WTC11 (cell line): ENCODE results near the gene ZNF564.

Experiments
- FOXK1 ChIP-seq: sonication (generic); formaldehyde crosslinking; IDR thresholded peaks from 2 replicates; pipeline ENCODE4 v1.8.0; 2022; ENCODE audit warnings: mild to moderate bottlenecking, moderate library complexity, missing genetic modification reagents
- SMAD4 ChIP-seq: sonication (generic); formaldehyde crosslinking; IDR thresholded peaks from 2 replicates; pipeline ENCODE4 v1.8.0; 2022; ENCODE audit warnings: mild to moderate bottlenecking, missing genetic modification reagents
- TCF7 ChIP-seq: sonication (generic); formaldehyde crosslinking; IDR thresholded peaks from 2 replicates; pipeline ENCODE4 v1.8.0; 2022; ENCODE audit warnings: mild to moderate bottlenecking, low read depth, missing genetic modification reagents, moderate library complexity
- ZNF396 ChIP-seq: fragments of 250-450 bp; sonication (Bioruptor Pico); IDR thresholded peaks from 2 replicates; pipeline ENCODE4 v1.8.0; 2021; ENCODE audit warnings: mild to moderate bottlenecking, moderate library complexity, borderline replicate concordance
- TF ChIP-seq, protein P1 (sequence below): fragments of 200-600 bp; IDR thresholded peaks from 2 replicates; pipeline ENCODE4 v1.8.0; 2022; ENCODE audit warnings: antibody characterized with exemption
- TF ChIP-seq, protein P2 (sequence below): fragments of 250-450 bp; sonication (Bioruptor Pico); IDR thresholded peaks from 2 replicates; pipeline ENCODE4 v1.9.0; 2021; ENCODE audit warnings: mild to moderate bottlenecking, borderline replicate concordance
- TF ChIP-seq, protein P3 (sequence below): sonication (generic); formaldehyde crosslinking; IDR thresholded peaks from 2 replicates; pipeline ENCODE4 v1.8.1; 2022; ENCODE audit warnings: mild to moderate bottlenecking, moderate library complexity, missing genetic modification reagents
- TF ChIP-seq, protein P4 (sequence below): sonication (generic); formaldehyde crosslinking; IDR thresholded peaks from 2 replicates; pipeline ENCODE4 v1.8.0; 2022; ENCODE audit warnings: mild to moderate bottlenecking, missing genetic modification reagents
- TF ChIP-seq, protein P5 (sequence below): sonication (generic); formaldehyde crosslinking; IDR thresholded peaks from 2 replicates; pipeline ENCODE4 v1.8.1; 2023; ENCODE audit warnings: mild to moderate bottlenecking, missing genetic modification reagents, moderate library complexity
- TF ChIP-seq, protein P6 (sequence below): fragments of 250-450 bp; sonication (Bioruptor Pico); IDR thresholded peaks from 2 replicates; pipeline ENCODE4 v2.1.2; 2022; ENCODE audit warnings: mild to moderate bottlenecking, moderate library complexity
- TF ChIP-seq, protein P7 (sequence below): sonication (generic); formaldehyde crosslinking; IDR thresholded peaks from 2 replicates; pipeline ENCODE4 v1.8.1; 2022; ENCODE audit warnings: mild to moderate bottlenecking, missing genetic modification reagents, moderate library complexity, borderline replicate concordance

DNA sequence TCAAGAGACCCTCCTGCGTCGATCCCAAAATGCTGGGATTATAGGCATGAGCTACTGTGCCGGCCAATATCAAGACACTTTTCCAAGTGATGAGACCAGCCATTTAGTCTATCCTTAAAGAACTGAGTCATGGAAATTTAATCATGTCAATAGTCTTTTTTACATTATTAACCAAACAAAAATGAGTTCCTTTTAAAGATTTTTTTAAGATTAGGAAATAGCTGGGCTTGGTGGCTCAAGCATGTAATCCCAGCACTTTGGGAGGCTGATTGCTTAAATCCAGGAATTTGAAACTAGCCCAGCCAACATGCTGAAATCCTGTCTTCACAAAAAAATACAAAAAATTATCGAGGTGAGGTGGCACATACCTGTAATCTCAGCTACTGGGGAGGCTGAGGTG is 16.7 kb upstream of the ZNF564 start:
- TF ChIP-seq, protein P1, sequence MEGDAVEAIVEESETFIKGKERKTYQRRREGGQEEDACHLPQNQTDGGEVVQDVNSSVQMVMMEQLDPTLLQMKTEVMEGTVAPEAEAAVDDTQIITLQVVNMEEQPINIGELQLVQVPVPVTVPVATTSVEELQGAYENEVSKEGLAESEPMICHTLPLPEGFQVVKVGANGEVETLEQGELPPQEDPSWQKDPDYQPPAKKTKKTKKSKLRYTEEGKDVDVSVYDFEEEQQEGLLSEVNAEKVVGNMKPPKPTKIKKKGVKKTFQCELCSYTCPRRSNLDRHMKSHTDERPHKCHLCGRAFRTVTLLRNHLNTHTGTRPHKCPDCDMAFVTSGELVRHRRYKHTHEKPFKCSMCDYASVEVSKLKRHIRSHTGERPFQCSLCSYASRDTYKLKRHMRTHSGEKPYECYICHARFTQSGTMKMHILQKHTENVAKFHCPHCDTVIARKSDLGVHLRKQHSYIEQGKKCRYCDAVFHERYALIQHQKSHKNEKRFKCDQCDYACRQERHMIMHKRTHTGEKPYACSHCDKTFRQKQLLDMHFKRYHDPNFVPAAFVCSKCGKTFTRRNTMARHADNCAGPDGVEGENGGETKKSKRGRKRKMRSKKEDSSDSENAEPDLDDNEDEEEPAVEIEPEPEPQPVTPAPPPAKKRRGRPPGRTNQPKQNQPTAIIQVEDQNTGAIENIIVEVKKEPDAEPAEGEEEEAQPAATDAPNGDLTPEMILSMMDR, result no peak
- TF ChIP-seq, protein P2, sequence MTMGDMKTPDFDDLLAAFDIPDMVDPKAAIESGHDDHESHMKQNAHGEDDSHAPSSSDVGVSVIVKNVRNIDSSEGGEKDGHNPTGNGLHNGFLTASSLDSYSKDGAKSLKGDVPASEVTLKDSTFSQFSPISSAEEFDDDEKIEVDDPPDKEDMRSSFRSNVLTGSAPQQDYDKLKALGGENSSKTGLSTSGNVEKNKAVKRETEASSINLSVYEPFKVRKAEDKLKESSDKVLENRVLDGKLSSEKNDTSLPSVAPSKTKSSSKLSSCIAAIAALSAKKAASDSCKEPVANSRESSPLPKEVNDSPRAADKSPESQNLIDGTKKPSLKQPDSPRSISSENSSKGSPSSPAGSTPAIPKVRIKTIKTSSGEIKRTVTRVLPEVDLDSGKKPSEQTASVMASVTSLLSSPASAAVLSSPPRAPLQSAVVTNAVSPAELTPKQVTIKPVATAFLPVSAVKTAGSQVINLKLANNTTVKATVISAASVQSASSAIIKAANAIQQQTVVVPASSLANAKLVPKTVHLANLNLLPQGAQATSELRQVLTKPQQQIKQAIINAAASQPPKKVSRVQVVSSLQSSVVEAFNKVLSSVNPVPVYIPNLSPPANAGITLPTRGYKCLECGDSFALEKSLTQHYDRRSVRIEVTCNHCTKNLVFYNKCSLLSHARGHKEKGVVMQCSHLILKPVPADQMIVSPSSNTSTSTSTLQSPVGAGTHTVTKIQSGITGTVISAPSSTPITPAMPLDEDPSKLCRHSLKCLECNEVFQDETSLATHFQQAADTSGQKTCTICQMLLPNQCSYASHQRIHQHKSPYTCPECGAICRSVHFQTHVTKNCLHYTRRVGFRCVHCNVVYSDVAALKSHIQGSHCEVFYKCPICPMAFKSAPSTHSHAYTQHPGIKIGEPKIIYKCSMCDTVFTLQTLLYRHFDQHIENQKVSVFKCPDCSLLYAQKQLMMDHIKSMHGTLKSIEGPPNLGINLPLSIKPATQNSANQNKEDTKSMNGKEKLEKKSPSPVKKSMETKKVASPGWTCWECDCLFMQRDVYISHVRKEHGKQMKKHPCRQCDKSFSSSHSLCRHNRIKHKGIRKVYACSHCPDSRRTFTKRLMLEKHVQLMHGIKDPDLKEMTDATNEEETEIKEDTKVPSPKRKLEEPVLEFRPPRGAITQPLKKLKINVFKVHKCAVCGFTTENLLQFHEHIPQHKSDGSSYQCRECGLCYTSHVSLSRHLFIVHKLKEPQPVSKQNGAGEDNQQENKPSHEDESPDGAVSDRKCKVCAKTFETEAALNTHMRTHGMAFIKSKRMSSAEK (CRISPR knock-in tag), result no peak
- TF ChIP-seq, protein P3, sequence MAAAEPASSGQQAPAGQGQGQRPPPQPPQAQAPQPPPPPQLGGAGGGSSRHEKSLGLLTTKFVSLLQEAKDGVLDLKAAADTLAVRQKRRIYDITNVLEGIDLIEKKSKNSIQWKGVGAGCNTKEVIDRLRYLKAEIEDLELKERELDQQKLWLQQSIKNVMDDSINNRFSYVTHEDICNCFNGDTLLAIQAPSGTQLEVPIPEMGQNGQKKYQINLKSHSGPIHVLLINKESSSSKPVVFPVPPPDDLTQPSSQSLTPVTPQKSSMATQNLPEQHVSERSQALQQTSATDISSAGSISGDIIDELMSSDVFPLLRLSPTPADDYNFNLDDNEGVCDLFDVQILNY, result no peak
- TF ChIP-seq TCF7 (CRISPR knock-in tag) (no peak), FOXK1 (CRISPR knock-in tag) (no peak), ZNF396 (CRISPR knock-in tag) (no peak), SMAD4 (no peak)
- TF ChIP-seq, protein P4, sequence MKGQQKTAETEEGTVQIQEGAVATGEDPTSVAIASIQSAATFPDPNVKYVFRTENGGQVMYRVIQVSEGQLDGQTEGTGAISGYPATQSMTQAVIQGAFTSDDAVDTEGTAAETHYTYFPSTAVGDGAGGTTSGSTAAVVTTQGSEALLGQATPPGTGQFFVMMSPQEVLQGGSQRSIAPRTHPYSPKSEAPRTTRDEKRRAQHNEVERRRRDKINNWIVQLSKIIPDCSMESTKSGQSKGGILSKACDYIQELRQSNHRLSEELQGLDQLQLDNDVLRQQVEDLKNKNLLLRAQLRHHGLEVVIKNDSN, result no peak
- TF ChIP-seq, protein P5, sequence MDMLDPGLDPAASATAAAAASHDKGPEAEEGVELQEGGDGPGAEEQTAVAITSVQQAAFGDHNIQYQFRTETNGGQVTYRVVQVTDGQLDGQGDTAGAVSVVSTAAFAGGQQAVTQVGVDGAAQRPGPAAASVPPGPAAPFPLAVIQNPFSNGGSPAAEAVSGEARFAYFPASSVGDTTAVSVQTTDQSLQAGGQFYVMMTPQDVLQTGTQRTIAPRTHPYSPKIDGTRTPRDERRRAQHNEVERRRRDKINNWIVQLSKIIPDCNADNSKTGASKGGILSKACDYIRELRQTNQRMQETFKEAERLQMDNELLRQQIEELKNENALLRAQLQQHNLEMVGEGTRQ (CRISPR knock-in tag), result no peak
- TF ChIP-seq, protein P6, sequence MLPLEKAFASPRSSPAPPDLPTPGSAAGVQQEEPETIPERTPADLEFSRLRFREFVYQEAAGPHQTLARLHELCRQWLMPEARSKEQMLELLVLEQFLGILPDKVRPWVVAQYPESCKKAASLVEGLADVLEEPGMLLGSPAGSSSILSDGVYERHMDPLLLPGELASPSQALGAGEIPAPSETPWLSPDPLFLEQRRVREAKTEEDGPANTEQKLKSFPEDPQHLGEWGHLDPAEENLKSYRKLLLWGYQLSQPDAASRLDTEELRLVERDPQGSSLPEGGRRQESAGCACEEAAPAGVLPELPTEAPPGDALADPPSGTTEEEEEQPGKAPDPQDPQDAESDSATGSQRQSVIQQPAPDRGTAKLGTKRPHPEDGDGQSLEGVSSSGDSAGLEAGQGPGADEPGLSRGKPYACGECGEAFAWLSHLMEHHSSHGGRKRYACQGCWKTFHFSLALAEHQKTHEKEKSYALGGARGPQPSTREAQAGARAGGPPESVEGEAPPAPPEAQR (CRISPR knock-in tag), result no peak
- TF ChIP-seq, protein P7, sequence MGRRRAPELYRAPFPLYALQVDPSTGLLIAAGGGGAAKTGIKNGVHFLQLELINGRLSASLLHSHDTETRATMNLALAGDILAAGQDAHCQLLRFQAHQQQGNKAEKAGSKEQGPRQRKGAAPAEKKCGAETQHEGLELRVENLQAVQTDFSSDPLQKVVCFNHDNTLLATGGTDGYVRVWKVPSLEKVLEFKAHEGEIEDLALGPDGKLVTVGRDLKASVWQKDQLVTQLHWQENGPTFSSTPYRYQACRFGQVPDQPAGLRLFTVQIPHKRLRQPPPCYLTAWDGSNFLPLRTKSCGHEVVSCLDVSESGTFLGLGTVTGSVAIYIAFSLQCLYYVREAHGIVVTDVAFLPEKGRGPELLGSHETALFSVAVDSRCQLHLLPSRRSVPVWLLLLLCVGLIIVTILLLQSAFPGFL (CRISPR knock-in tag), result no peak
